ENCODE data around the gene CD93.

The CD93 gene

GRCh38 chr20:23085436-23086055, 578 bp downstream of the CD93 start:
- Histone ChIP-seq H3K4me1 (ENCODE audit: control insufficient read depth in 5 of 5, insufficient read depth in 5 of 5, low read length in 5 of 5) (peaks cover 0 to 49% (median 24%) of the 10 kb centered on the region in 5 donors), H3K9me3 (ENCODE audit: control insufficient read depth in 5 of 5, low read length in 5 of 5) (no peaks in the 10 kb centered on the region), H3K27me3 (ENCODE audit: control insufficient read depth in 5 of 5, insufficient read depth in 4 of 5, low read length in 5 of 5) (peaks cover 0 to 5% (median 0%) of the 10 kb centered on the region in 5 donors), H3K9ac (ENCODE audit: low read length in 5 of 5) (peak overlapping the region in 3 of 5 donors; percentile 57 to 89 (median 81)), H3K36me3 (ENCODE audit: control insufficient read depth in 5 of 5, insufficient read depth in 5 of 5, low read length in 5 of 5) (peaks cover 0 to 6% (median 4%) of the 10 kb centered on the region in 5 donors), H3K4me3 (ENCODE audit: low read depth in 1 of 5, low read length in 5 of 5) (peak overlapping the region; percentile 33 to 77 (median 73)), H3K27ac (ENCODE audit: low read depth, low read length) (peak overlapping the region; percentile 89)

- Histone ChIP-seq H3K9ac (ENCODE audit: low read length in 5 of 5) (peak overlapping the region in 3 of 5 donors; percentile 53 to 89 (median 77)), H3K27ac (ENCODE audit: low read depth, low read length) (peak overlapping the region; percentile 89), H3K4me1 (ENCODE audit: control insufficient read depth in 5 of 5, insufficient read depth in 5 of 5, low read length in 5 of 5) (peaks cover 0 to 54% (median 24%) of the 10 kb centered on the region in 5 donors), H3K27me3 (ENCODE audit: control insufficient read depth in 5 of 5, insufficient read depth in 4 of 5, low read length in 5 of 5) (peaks cover 0 to 5% (median 0%) of the 10 kb centered on the region in 5 donors), H3K36me3 (ENCODE audit: control insufficient read depth in 5 of 5, insufficient read depth in 5 of 5, low read length in 5 of 5) (peaks cover 0 to 9% (median 4%) of the 10 kb centered on the region in 5 donors), H3K9me3 (ENCODE audit: control insufficient read depth in 5 of 5, low read length in 5 of 5) (no peaks in the 10 kb centered on the region), H3K4me3 (ENCODE audit: low read depth in 1 of 5, low read length in 5 of 5) (peak overlapping the region; percentile 38 to 77 (median 73))
Measured at GRCh38 chr20:23084845-23085365, 1.2 kb downstream of the CD93 start.

GRCh38 chr20:23084282-23084844, 1.8 kb downstream of the CD93 start:
- Histone ChIP-seq H3K4me3 (ENCODE audit: low read depth in 1 of 5, low read length in 5 of 5) (peak overlapping the region; percentile 40 to 77 (median 73)), H3K27me3 (ENCODE audit: control insufficient read depth in 5 of 5, insufficient read depth in 4 of 5, low read length in 5 of 5) (peaks cover 0 to 5% (median 0%) of the 10 kb centered on the region in 5 donors), H3K36me3 (ENCODE audit: control insufficient read depth in 5 of 5, insufficient read depth in 5 of 5, low read length in 5 of 5) (peaks cover 0 to 9% (median 4%) of the 10 kb centered on the region in 5 donors), H3K9ac (ENCODE audit: low read length in 5 of 5) (peak overlapping the region in 3 of 5 donors; percentile 53 to 89 (median 77)), H3K4me1 (ENCODE audit: control insufficient read depth in 5 of 5, insufficient read depth in 5 of 5, low read length in 5 of 5) (peaks cover 0 to 59% (median 24%) of the 10 kb centered on the region in 5 donors), H3K27ac (ENCODE audit: low read depth, low read length) (peak overlapping the region; percentile 89), H3K9me3 (ENCODE audit: control insufficient read depth in 5 of 5, low read length in 5 of 5) (no peaks in the 10 kb centered on the region)

GRCh38 chr20:23083553-23084220, 2.4 kb downstream of the CD93 start:
- Histone ChIP-seq H3K9ac (ENCODE audit: low read length in 5 of 5) (peak overlapping the region in 4 of 5 donors; percentile 6 to 89 (median 65)), H3K36me3 (ENCODE audit: control insufficient read depth in 5 of 5, insufficient read depth in 5 of 5, low read length in 5 of 5) (peaks cover 0 to 9% (median 4%) of the 10 kb centered on the region in 5 donors), H3K4me1 (ENCODE audit: control insufficient read depth in 5 of 5, insufficient read depth in 5 of 5, low read length in 5 of 5) (peaks cover 0 to 66% (median 24%) of the 10 kb centered on the region in 5 donors), H3K9me3 (ENCODE audit: control insufficient read depth in 5 of 5, low read length in 5 of 5) (no peaks in the 10 kb centered on the region), H3K4me3 (ENCODE audit: low read depth in 1 of 5, low read length in 5 of 5) (peak overlapping the region; percentile 34 to 77 (median 73)), H3K27me3 (ENCODE audit: control insufficient read depth in 5 of 5, insufficient read depth in 4 of 5, low read length in 5 of 5) (peaks cover 0 to 5% (median 0%) of the 10 kb centered on the region in 5 donors), H3K27ac (ENCODE audit: low read depth, low read length) (peak overlapping the region; percentile 89)

GRCh38 chr20:23082846-23083552, 3.1 kb downstream of the CD93 start:
- Histone ChIP-seq H3K27ac (ENCODE audit: low read depth, low read length) (peak overlapping the region; percentile 89), H3K9ac (ENCODE audit: low read length in 5 of 5) (peak overlapping the region in 4 of 5 donors; percentile 16 to 89 (median 64)), H3K4me1 (ENCODE audit: control insufficient read depth in 5 of 5, insufficient read depth in 5 of 5, low read length in 5 of 5) (peaks cover 0 to 72% (median 20%) of the 10 kb centered on the region in 5 donors), H3K9me3 (ENCODE audit: control insufficient read depth in 5 of 5, low read length in 5 of 5) (no peaks in the 10 kb centered on the region), H3K4me3 (ENCODE audit: low read depth in 1 of 5, low read length in 5 of 5) (peak overlapping the region; percentile 26 to 77 (median 73)), H3K36me3 (ENCODE audit: control insufficient read depth in 5 of 5, insufficient read depth in 5 of 5, low read length in 5 of 5) (peaks cover 0 to 9% (median 4%) of the 10 kb centered on the region in 5 donors), H3K27me3 (ENCODE audit: control insufficient read depth in 5 of 5, insufficient read depth in 4 of 5, low read length in 5 of 5) (peaks cover 0 to 5% (median 0%) of the 10 kb centered on the region in 5 donors)

GRCh38 chr20:23081263-23081819, 4.8 kb downstream of the CD93 start:
- peaks cover 0 to 3% (median 0%) of the 10 kb centered on the region in 5 donors for H3K27me3 ChIP-seq (ENCODE audit: control insufficient read depth in 5 of 5, insufficient read depth in 4 of 5, low read length in 5 of 5)
- peaks cover 0 to 9% (median 4%) of the 10 kb centered on the region in 5 donors for H3K36me3 ChIP-seq (ENCODE audit: control insufficient read depth in 5 of 5, insufficient read depth in 5 of 5, low read length in 5 of 5)
- H3K9ac ChIP-seq (ENCODE audit: low read length in 5 of 5), result peak overlapping the region in 1 of 5 donors; percentile 60
- peak overlapping the region in 4 of 5 donors; percentile 19 to 77 (median 74) for H3K4me3 ChIP-seq (ENCODE audit: low read depth in 1 of 5, low read length in 5 of 5)
- H3K4me1 ChIP-seq (ENCODE audit: control insufficient read depth in 5 of 5, insufficient read depth in 5 of 5, low read length in 5 of 5), result peaks cover 0 to 60% (median 8%) of the 10 kb centered on the region in 5 donors
- H3K27ac ChIP-seq (ENCODE audit: low read depth, low read length), result no peak overlapping the region
- no peaks in the 10 kb centered on the region for H3K9me3 ChIP-seq (ENCODE audit: control insufficient read depth in 5 of 5, low read length in 5 of 5)

- Histone ChIP-seq H3K9ac (ENCODE audit: low read length in 5 of 5) (no peak overlapping the region), H3K9me3 (ENCODE audit: control insufficient read depth in 5 of 5, low read length in 5 of 5) (no peaks in the 10 kb centered on the region), H3K4me3 (ENCODE audit: low read depth in 1 of 5, low read length in 5 of 5) (peak overlapping the region in 3 of 5 donors; percentile 36 to 73 (median 45)), H3K4me1 (ENCODE audit: control insufficient read depth in 5 of 5, insufficient read depth in 5 of 5, low read length in 5 of 5) (peaks cover 0 to 57% (median 7%) of the 10 kb centered on the region in 5 donors), H3K27ac (ENCODE audit: low read depth, low read length) (no peak overlapping the region), H3K36me3 (ENCODE audit: control insufficient read depth in 5 of 5, insufficient read depth in 5 of 5, low read length in 5 of 5) (peaks cover 0 to 9% (median 4%) of the 10 kb centered on the region in 5 donors), H3K27me3 (ENCODE audit: control insufficient read depth in 5 of 5, insufficient read depth in 4 of 5, low read length in 5 of 5) (no peaks in the 10 kb centered on the region)
Measured at GRCh38 chr20:23080521-23080920, 5.6 kb downstream of the CD93 start.

- Histone ChIP-seq H3K4me3 (ENCODE audit: low read depth in 1 of 5, low read length in 5 of 5) (peak overlapping the region in 1 of 5 donors; percentile 45), H3K4me1 (ENCODE audit: control insufficient read depth in 5 of 5, insufficient read depth in 5 of 5, low read length in 5 of 5) (peaks cover 0 to 52% (median 7%) of the 10 kb centered on the region in 5 donors), H3K27ac (ENCODE audit: low read depth, low read length) (no peak overlapping the region), H3K36me3 (ENCODE audit: control insufficient read depth in 5 of 5, insufficient read depth in 5 of 5, low read length in 5 of 5) (peaks cover 0 to 9% (median 4%) of the 10 kb centered on the region in 5 donors), H3K9me3 (ENCODE audit: control insufficient read depth in 5 of 5, low read length in 5 of 5) (no peaks in the 10 kb centered on the region), H3K9ac (ENCODE audit: low read length in 5 of 5) (no peak overlapping the region), H3K27me3 (ENCODE audit: control insufficient read depth in 5 of 5, insufficient read depth in 4 of 5, low read length in 5 of 5) (no peaks in the 10 kb centered on the region)
Measured at GRCh38 chr20:23079926-23080325, 6.2 kb downstream of the CD93 start.

- Histone ChIP-seq H3K9ac (ENCODE audit: low read length in 5 of 5) (no peak overlapping the region), H3K9me3 (ENCODE audit: control insufficient read depth in 5 of 5, low read length in 5 of 5) (no peaks in the 10 kb centered on the region), H3K27me3 (ENCODE audit: control insufficient read depth in 5 of 5, insufficient read depth in 4 of 5, low read length in 5 of 5) (no peaks in the 10 kb centered on the region), H3K4me1 (ENCODE audit: control insufficient read depth in 5 of 5, insufficient read depth in 5 of 5, low read length in 5 of 5) (peaks cover 0 to 49% (median 7%) of the 10 kb centered on the region in 5 donors), H3K27ac (ENCODE audit: low read depth, low read length) (no peak overlapping the region), H3K4me3 (ENCODE audit: low read depth in 1 of 5, low read length in 5 of 5) (no peak overlapping the region), H3K36me3 (ENCODE audit: control insufficient read depth in 5 of 5, insufficient read depth in 5 of 5, low read length in 5 of 5) (peaks cover 0 to 9% (median 4%) of the 10 kb centered on the region in 5 donors)
Measured at GRCh38 chr20:23079016-23079351, 7.1 kb downstream of the CD93 start.

Data from subcutaneous abdominal adipose tissue (tissue), 5 donors.